NCI-H2196 (cell line): Measurements from ENCODE around the gene BCL11B.

Source experiments
- DNase-seq: peaks from one replicate; lab custom pipeline; 2025; ENCODE audit not compliant: unreplicated experiment; lab: John Stamatoyannopoulos, UW

BCL11B gene

DNA sequence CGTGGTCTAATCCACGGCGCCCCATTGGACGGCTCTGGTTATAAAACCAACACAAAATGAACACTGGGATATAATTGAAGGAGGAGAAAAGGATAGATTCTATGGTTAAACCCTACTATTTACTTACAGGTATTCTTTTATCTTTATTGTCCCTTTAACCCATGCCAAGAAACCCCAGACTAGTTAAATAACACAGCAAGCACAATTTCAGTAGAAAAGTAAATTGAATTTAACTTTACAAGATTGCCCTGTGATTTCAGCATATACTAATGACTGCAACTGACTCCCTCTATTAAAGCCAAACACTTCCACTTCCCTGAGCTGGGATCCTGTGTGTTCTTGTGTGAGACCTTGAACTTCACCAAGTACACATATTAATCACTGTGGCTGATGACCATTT, 45.3 kb downstream of the BCL11B start:
- no peak for DNase-seq

- DNase-seq = no peak
Observed at GRCh38 chr14:99225436-99226203, 46.4 kb downstream of the BCL11B start.

DNA sequence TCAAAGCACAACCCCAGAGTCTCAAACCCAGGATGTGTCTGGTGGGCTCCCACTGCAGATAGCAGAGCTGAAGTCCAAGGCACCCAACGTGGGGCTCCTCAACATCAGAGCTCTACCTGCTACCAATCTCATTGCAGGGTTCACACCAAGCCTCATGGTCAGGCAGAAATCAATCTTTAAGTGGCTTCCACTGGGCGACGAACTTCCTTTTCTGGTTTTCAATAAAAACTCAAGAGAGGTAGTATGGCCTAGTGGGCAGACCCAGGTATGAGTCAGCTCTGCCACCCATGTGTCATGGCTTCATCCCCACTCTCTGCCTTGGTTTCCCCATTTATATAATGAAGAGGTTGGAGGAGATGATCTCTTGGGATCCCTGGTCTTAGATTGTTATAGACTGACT, 47.0 kb downstream of the BCL11B start:
- DNase-seq = no peak

- DNase-seq = no peak
Observed at GRCh38 chr14:99224116-99224910, 47.7 kb downstream of the BCL11B start.

GRCh38 chr14:99221445-99221844, 50.6 kb downstream of the BCL11B start:
- no peak for DNase-seq

DNA sequence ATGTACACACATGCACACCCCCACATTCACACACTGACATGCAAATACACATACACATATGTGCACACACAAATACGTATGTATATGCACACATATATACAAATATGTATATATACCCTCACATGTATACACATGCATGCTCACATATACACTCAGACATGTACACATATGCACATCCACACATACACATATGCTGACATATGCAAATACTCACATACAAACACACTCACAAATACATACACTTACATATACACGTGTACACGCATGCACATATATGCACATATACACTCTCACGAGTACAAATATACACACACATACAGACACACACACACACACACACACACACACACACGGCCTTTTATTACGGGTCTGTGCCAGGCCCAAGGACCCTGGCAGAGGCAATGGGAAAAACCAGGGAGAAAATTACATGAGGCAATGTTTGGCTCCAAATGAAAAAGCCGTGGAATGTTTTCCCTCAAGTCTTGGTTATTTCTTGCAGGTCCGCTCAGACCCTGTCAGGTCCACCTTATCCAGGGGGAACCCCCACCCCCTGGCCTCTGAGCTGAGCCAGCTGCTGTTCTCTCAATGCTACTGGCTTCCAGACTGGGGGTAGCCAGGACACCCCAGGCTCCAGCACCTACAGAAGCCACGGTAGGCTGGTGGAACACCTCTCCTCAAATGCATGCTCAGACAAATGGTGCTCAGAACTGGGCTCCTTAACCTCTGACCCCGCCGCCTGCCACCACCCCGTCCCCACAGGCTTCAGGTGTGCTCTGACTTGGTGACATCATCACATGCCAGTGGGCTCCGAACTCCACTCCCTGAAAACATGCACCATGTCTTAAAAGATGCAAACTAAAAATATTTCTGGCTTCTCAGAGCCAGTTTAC, 54.7 kb downstream of the BCL11B start:
- DNase-seq = no peak

DNA sequence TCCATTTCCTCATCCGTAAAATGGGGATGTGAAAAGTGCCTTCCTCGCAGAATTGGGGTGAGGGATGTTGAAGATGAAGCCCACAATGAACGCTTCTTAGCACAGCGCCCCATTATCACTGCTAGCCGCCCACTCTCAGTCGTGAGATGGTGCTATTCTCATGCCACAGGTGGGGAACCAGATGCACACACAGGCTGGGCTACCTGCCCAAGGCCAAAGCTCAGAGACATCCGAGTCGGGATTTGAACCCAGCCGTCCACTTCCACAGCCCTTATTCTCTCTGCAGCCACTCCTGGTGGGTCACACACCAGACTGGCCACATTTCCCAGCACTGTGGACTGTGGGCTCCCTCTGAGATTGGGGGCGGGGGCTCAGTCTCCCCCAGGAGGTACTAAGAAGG, 55.8 kb downstream of the BCL11B start:
- DNase-seq = no peak

GRCh38 chr14:99215277-99215676, 56.7 kb downstream of the BCL11B start:
- DNase-seq = no peak

- no peak for DNase-seq
Observed at GRCh38 chr14:99214701-99215100, 57.3 kb downstream of the BCL11B start.

- DNase-seq = no peak
Observed at GRCh38 chr14:99213527-99213971, 58.4 kb downstream of the BCL11B start.

DNA sequence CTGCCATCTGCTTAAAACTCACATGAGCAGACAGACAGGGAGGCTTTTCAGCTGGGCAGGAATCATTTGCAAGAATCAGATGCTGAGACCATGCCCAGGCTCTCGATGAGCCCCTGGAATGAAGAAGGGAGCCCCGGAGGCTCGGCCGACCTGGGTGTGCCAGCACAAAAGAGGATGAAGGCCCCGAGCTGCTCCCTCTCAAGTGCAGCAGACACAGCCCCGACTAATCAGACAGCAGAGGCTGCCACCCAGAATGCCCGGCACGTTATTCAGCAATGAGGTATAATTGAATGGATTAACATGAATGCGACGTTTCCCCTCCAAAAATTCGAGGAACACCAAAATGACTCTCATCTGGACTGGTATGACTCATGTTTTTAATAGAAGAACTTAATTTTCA, 58.9 kb downstream of the BCL11B start:
- DNase-seq = no peak

GRCh38 chr14:99212646-99213045, 59.4 kb downstream of the BCL11B start:
- DNase-seq = no peak

- no peak for DNase-seq
Observed at GRCh38 chr14:99212199-99212598, 59.8 kb downstream of the BCL11B start.

GRCh38 chr14:99211410-99211809, 60.6 kb downstream of the BCL11B start:
- no peak for DNase-seq

- no peak for DNase-seq
Observed at GRCh38 chr14:99210333-99210732, 61.7 kb downstream of the BCL11B start.

DNA sequence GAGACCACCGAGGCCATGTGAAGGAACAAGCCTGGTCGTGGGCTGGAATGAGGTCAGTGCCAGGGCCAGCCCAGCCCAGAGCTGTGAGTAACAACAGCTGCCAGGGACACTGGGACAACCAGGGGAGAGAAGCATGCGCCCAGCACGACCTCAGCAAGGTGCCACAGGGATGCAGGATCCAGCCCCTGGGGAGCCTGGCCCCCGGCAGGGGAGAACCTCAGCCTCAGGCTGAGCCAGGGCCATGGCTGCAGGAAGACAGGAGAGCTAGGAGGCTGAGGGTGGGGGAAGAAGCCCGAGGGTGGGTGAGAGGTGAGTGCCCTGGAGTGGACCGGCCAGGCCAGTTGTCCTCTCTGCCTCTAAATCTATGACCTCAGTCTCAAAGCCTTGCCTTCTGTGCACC, 62.6 kb downstream of the BCL11B start:
- DNase-seq = no peak

DNA sequence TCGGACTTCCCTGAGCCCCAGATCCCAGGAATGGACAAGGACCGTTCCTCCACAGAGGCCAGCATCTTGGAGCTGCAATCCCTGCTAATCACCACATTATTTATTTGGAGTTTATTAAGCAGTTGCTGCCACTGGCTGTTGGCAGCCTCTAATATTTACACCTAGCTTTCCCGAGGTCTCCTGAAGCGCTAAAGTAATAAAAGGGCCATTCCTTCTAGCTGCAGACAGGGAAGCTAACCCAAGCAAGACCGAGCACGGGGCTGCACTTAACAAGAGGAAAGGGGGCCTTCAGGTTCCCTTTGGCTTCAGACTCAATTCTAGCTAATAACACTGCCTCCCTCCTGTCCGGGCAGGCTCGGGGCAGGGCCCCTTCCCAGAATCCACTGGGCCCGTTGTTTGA, 63.7 kb downstream of the BCL11B start:
- no peak for DNase-seq

GRCh38 chr14:99207456-99207855, 64.5 kb downstream of the BCL11B start:
- DNase-seq = no peak

- DNase-seq = no peak
Observed at GRCh38 chr14:99206090-99206489, 65.9 kb downstream of the BCL11B start.

GRCh38 chr14:99205086-99205688, 66.8 kb downstream of the BCL11B start:
- no peak for DNase-seq

DNA sequence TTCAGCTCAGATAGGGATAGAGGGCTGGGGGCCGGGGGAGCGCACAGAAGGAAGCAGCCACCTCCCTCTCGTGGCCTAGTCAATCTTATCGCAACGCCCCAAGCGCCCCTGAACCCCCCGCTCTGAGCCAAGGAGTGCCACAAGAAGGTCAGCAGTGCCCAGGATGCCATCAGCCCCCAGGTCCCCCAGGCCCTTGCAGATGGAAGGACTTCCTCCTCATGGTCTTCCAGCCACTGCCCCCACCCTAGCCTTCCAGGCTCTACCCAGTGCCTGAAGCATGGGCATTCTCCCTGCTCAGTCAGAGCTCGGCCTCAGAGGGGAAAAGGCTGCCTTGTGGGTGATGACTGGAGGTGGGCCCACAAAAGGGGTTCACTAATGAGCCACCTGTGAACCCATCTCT, 68.2 kb downstream of the BCL11B start:
- no peak for DNase-seq
